Measurements from ENCODE around the gene BRAF.

DNA sequence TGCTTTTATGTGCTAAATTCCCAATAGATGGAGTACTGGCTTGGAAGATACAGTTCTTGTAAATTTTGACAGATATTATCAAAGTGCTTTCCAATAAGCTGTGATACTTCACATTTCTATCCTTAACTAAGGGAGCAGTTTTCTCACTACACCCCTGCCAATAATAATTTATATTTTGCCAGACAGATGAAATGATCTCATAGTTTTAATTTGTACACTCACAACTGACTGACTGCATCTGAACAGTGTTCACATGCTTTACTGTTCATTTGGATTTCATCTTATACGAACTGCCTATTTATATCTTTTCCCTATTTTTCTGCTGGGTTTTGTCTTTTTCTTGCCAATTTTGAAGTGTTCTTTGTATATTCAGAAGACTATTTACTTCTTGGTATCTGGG lies 96.0 kb downstream of the BRAF start:
- TF ChIP-seq, protein P1, sequence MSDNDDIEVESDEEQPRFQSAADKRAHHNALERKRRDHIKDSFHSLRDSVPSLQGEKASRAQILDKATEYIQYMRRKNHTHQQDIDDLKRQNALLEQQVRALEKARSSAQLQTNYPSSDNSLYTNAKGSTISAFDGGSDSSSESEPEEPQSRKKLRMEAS (IDR thresholded peaks at IDR 0.05; ENCODE audit: low read depth, low read length), result no peak
- TF ChIP-seq POLR2A (IDR thresholded peaks at IDR 0.05; ENCODE audit: extremely low read depth, insufficient read length), result no peak
- TF ChIP-seq, protein P2, sequence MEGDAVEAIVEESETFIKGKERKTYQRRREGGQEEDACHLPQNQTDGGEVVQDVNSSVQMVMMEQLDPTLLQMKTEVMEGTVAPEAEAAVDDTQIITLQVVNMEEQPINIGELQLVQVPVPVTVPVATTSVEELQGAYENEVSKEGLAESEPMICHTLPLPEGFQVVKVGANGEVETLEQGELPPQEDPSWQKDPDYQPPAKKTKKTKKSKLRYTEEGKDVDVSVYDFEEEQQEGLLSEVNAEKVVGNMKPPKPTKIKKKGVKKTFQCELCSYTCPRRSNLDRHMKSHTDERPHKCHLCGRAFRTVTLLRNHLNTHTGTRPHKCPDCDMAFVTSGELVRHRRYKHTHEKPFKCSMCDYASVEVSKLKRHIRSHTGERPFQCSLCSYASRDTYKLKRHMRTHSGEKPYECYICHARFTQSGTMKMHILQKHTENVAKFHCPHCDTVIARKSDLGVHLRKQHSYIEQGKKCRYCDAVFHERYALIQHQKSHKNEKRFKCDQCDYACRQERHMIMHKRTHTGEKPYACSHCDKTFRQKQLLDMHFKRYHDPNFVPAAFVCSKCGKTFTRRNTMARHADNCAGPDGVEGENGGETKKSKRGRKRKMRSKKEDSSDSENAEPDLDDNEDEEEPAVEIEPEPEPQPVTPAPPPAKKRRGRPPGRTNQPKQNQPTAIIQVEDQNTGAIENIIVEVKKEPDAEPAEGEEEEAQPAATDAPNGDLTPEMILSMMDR (IDR thresholded peaks at IDR 0.05; ENCODE audit: low read depth, low read length), result no peak
- no peak for TF ChIP-seq MYC (IDR thresholded peaks at IDR 0.05; ENCODE audit: low read depth, low read length)
